Esophagus squamous epithelium (tissue), 5 donors: ENCODE results near the gene DOC2A. TPM values are rescaled to one million over a fixed set of nuclear protein-coding genes. Genes with fewer than 3 reads are reported as not detected.
"Not testable (repeated sequence)": the region's sequence is repeated elsewhere in the genome, so short reads cannot be mapped to it uniquely, and the experiment has no call there.

Experiments
- DNase-seq: peaks from one replicate; lab custom pipeline; 2025; lab: John Stamatoyannopoulos, UW
- H3K27ac ChIP-seq, 4 donors: fragments of 200-600 bp; sonication (generic); one replicate each; pipeline ENCODE4 v1.5.1; 2016 to 2019; ENCODE audit warnings: mild to moderate bottlenecking in 1 of 4
- H3K27me3 ChIP-seq, 4 donors: fragments of 200-600 bp; sonication (generic); 1 replicate in 3 of 4; 2 replicates in 1 of 4; pipeline versions ENCODE4 v1.5.1 to v1.6.0; 2017 to 2021; ENCODE audit warnings: antibody characterized with exemption in 1 of 4
- H3K36me3 ChIP-seq, 3 donors: fragments of 200-600 bp; sonication (generic); one replicate each; pipeline ENCODE4 v1.5.1; 2016 to 2019
- H3K4me1 ChIP-seq, 3 donors: fragments of 200-600 bp; sonication (generic); one replicate each; pipeline ENCODE4 v1.5.1; 2017 to 2019
- H3K4me3 ChIP-seq, 4 donors: fragments of 200-600 bp; sonication (generic); 1 replicate in 3 of 4; 2 replicates in 1 of 4; pipeline ENCODE4 v1.5.1; 2016 to 2019; ENCODE audit warnings: mild to moderate bottlenecking in 2 of 4, moderate library complexity in 1 of 4
- H3K9me3 ChIP-seq, 3 donors: fragments of 200-600 bp; sonication (generic); one replicate each; pipeline ENCODE4 v1.5.1; 2016 to 2019
- CTCF ChIP-seq, 6 experiments: fragments of 450-650 bp in 4 of 6; fragments of 200-600 bp in 2 of 6; sonication (generic) in 2 of 6; IDR thresholded peaks; one replicate each; pipeline ENCODE4 v1.5.1; 2016 to 2019; ENCODE audit warnings: antibody characterized with exemption in 6 of 6, mild to moderate bottlenecking in 4 of 6, moderate library complexity in 4 of 6
- POLR2A ChIP-seq, 4 donors: fragments of 450-650 bp; IDR thresholded peaks; one replicate each; pipeline ENCODE4 v1.6.1; 2017; ENCODE audit warnings: antibody characterized with exemption in 4 of 4, mild to moderate bottlenecking in 4 of 4, moderate library complexity in 3 of 4
- WGBS, 2 donors: methylation state at CpG; one replicate each; pipeline ENCODE4 v1.1.5; 2018; 5-methylcytosine and 5-hydroxymethylcytosine counted together
- intact Hi-C: fragments of 100-400 bp; cut with DNase I; formaldehyde crosslinking; loops from one replicate; pipeline ENCODE4 v1.15.0; 2022
- total RNA-seq, 4 donors: library from RNA; depleted of rRNA; stranded (reverse); fragments of >200 nt; gene quantifications; one replicate each; pipeline ENCODE4 v1.1.0, GENCODE V29; 2016
- donor health status: DM: yes; HTN: yes; CAD: no.

The DOC2A gene
- total RNA-seq, 4 donors from 2014 or later = 0.50 to 0.76 TPM; not detected in 2

- TF ChIP-seq CTCF (IDR thresholded peaks at IDR 0.05) (no peak), POLR2A (IDR thresholded peaks at IDR 0.05) (no peak)
- Histone ChIP-seq H3K9me3 (no peaks in the 10 kb centered on the region), H3K4me3 (no peak overlapping the region), H3K27me3 (peaks cover 0 to 11% (median 5%) of the 10 kb centered on the region in 4 donors), H3K4me1 (peaks cover under 1 to 17% (median 8%) of the 10 kb centered on the region in 3 donors), H3K36me3 (no peaks in the 10 kb centered on the region), H3K27ac (no peak overlapping the region)
- no peak for DNase-seq
- intact Hi-C loops = no loop called here
- 67 to 69% methylated on average over 7 to 8 of the region's 8 CpGs for WGBS, 2 donors
Measured at GRCh38 chr16:30016555-30017276, 5.9 kb upstream of the DOC2A start.

- H3K27me3 ChIP-seq = peaks cover 8 to 24% (median 14%) of the 10 kb centered on the region in 4 donors
- DNase-seq, H3K4me3 ChIP-seq, H3K9me3 ChIP-seq, intact Hi-C loops, H3K36me3 ChIP-seq, H3K27ac ChIP-seq: not testable (repeated sequence)
- H3K4me1 ChIP-seq = peaks cover 11 to 17% (median 14%) of the 10 kb centered on the region in 3 donors
- 86 to 87% methylated on average over 7 of the region's 7 CpGs for WGBS, 2 donors
Measured at GRCh38 chr16:30015450-30015849, 4.6 kb upstream of the DOC2A start.

- peaks cover 14 to 52% (median 17%) of the 10 kb centered on the region in 4 donors for H3K27me3 ChIP-seq
- WGBS, 2 donors = 83 to 87% methylated on average over 10 to 14 of the region's 14 CpGs
- H3K36me3 ChIP-seq, H3K4me3 ChIP-seq, H3K27ac ChIP-seq, intact Hi-C loops, DNase-seq, H3K9me3 ChIP-seq: not testable (repeated sequence)
- H3K4me1 ChIP-seq = peaks cover 12 to 26% (median 20%) of the 10 kb centered on the region in 3 donors
Measured at GRCh38 chr16:30012598-30012997, 1.8 kb upstream of the DOC2A start.

GRCh38 chr16:30011714-30012504 lies 1.1 kb upstream of the DOC2A start:
- H3K27ac ChIP-seq = no peak overlapping the region
- peak overlapping the region in 2 of 4 donors; percentile 46 to 67 for H3K4me3 ChIP-seq
- H3K9me3 ChIP-seq = no peaks in the 10 kb centered on the region
- peaks cover 14 to 59% (median 17%) of the 10 kb centered on the region in 4 donors for H3K27me3 ChIP-seq
- no peak for TF ChIP-seq CTCF (IDR thresholded peaks at IDR 0.05)
- TF ChIP-seq POLR2A (IDR thresholded peaks at IDR 0.05) = no peak
- no peaks in the 10 kb centered on the region for H3K36me3 ChIP-seq
- 23 to 33% methylated on average over 9 to 15 of the region's 31 CpGs for WGBS, 2 donors
- no peak for DNase-seq
- peaks cover 12 to 26% (median 20%) of the 10 kb centered on the region in 3 donors for H3K4me1 ChIP-seq
- intact Hi-C loops = no loop called here

- Histone ChIP-seq H3K27ac (no peak overlapping the region), H3K9me3 (no peaks in the 10 kb centered on the region), H3K4me1 (peaks cover 12 to 34% (median 20%) of the 10 kb centered on the region in 3 donors), H3K4me3 (peak overlapping the region; percentile 23 to 67 (median 37)), H3K36me3 (no peaks in the 10 kb centered on the region), H3K27me3 (peaks cover 14 to 62% (median 17%) of the 10 kb centered on the region in 4 donors)
- TF ChIP-seq CTCF (IDR thresholded peaks at IDR 0.05) (no peak), POLR2A (IDR thresholded peaks at IDR 0.05) (no peak)
- 3 to 9% methylated on average over 6 to 11 of the region's 34 CpGs for WGBS, 2 donors
- intact Hi-C loops = no loop called here
- DNase-seq = no peak
Measured at GRCh38 chr16:30009990-30010843, 610 bp downstream of the DOC2A start.
